Right lobe of liver (tissue), 6 donors: ENCODE data around the gene A2ML1. TPM values are rescaled to one million over a fixed set of nuclear protein-coding genes. Genes with fewer than 3 reads are reported as not detected.
"Not testable (repeated sequence)": the region's sequence is repeated elsewhere in the genome, so short reads cannot be mapped to it uniquely, and the experiment has no call there.

ENCODE experiments used
- ATAC-seq, 4 donors: fragments of 200-7000 bp; cut with Tn5 transposase; one replicate each; pipeline ENCODE4 v1.9.1; 2020; ENCODE audit warnings: mild to moderate bottlenecking in 4 of 4, moderate library complexity in 4 of 4
- DNase-seq, 3 donors: peaks; one replicate each; pipeline ENCODE4 v3.0.0-alpha.2; 2020
- H3K27ac ChIP-seq, 3 donors: fragments of 200-600 bp; one replicate each; pipeline ENCODE4 v1.8.0; 2022
- H3K27me3 ChIP-seq, 2 donors: fragments of 200-600 bp; one replicate each; pipeline ENCODE4 v1.8.0; 2022
- H3K36me3 ChIP-seq, 4 donors: fragments of 200-600 bp; sonication (generic) in 1 of 4; one replicate each; pipeline versions ENCODE4 v1.5.1 to v1.8.0; 2017 to 2022; ENCODE audit warnings: control low read depth in 1 of 4
- H3K4me1 ChIP-seq, 4 donors: fragments of 200-600 bp; sonication (generic) in 1 of 4; one replicate each; pipeline versions ENCODE4 v1.5.1 to v1.8.0; 2017 to 2022; ENCODE audit warnings: control low read depth in 1 of 4
- H3K4me3 ChIP-seq, 3 donors: fragments of 200-600 bp; one replicate each; pipeline ENCODE4 v1.8.0; 2022
- H3K9me3 ChIP-seq, 4 donors: fragments of 200-600 bp; sonication (generic) in 1 of 4; one replicate each; pipeline versions ENCODE4 v1.5.1 to v1.8.0; 2017 to 2022; ENCODE audit warnings: control low read depth in 1 of 4
- POLR2A ChIP-seq: fragments of 450-650 bp; IDR thresholded peaks from one replicate; pipeline ENCODE4 v1.6.1; 2017; ENCODE audit warnings: antibody characterized with exemption, mild to moderate bottlenecking
- WGBS: methylation state at CpG from one replicate; pipeline ENCODE4 v1.1.6; 2018; ENCODE audit warnings: low coverage, low lambda C conversion rate; ENCODE audit not compliant: insufficient coverage; ENCODE audit errors: missing lambda C conversion rate; 5-methylcytosine and 5-hydroxymethylcytosine counted together
- intact Hi-C, 2 donors: fragments of 100-400 bp; cut with DNase I; formaldehyde crosslinking; loops; one replicate each; pipeline versions ENCODE4 v1.11.2 to v1.14.1; 2022
- total RNA-seq, 6 experiments: library from RNA; depleted of rRNA in 2 of 6; stranded (reverse); fragments of >200 nt in 2 of 6; fragmentation: NEBNext Ultra II Directional in 3 of 6; extraction: Animal tissue kit (Norgen Biotek cat#: 25700) in 3 of 6; gene quantifications; one replicate each; pipeline versions ENCODE4 v1.1.0 to v1.2.4, GENCODE V29; 2016 to 2023
- TF ChIP-seq, protein P1 (sequence below), 4 donors: fragments of 200-600 bp in 3 of 4; fragments of 450-650 bp in 1 of 4; IDR thresholded peaks; one replicate each; pipeline versions ENCODE4 v1.5.1 to v1.8.0; 2016 to 2022; ENCODE audit warnings: antibody characterized with exemption in 4 of 4, mild to moderate bottlenecking in 2 of 4
- donor health status: DM: no; HTN: yes; CAD: no.
- donor health status: DM: no; HTN: no; CAD: no.
- donor health status: DM: no; HTN: no; CAD: no.
- donor health status: DM: no; HTN: yes; CAD: no.
- donor health status: DM: no; HTN: yes; CAD: no.

The A2ML1 gene
- total RNA-seq, 6 experiments from 2014 or later = 0.07 TPM; not detected in 5

DNA sequence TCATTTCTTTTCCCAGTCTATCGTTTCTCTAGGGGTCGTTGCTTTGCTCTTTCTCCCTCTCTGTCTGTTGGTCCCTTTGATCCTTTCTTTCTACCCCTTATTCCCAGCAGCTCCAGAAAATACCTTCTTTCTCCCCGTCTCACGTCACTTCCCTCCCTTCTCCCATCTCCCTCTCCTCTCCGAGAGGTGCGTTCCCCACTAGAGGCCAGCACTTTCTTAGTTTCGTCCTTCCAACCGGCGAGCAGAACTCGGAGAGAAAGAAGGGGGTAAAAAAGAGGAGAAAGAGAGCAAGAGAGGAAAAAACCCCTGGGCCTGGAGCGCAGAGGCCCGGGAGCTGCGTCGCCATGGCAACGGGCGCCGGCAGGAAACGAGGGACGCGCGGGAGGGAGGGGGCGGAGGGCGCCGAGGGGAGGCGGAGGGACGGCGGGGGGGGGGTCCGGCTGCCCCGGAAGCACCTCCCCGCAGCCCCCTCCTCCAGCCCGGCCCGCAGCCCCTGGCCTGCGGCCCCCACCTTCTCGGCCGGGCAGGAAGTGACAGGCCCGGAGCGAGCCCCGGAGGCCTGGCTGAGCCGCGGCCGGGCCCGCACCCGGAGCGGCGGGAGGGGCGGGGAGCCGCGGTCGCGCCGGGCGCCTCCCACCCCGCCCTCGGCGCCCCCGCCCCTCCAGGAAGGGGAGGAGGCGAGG is 91.8 kb downstream of the A2ML1 start, which contains the start of gene PHC1:
Gene PHC1 (plus strand): TSS at position 477 of the 683 bp plus-strand sequence. CDS start 3,169 bp downstream, outside the sequence.
- ATAC-seq = peak; percentile 78 to 82 (median 81)
- Histone ChIP-seq H3K27ac (peak within 1 kb of the TSS in 2 of 3 donors; percentile 36 to 55), H3K4me3 (peak within 1 kb of the TSS; percentile 57 to 73 (median 71))
- WGBS = 1% methylated on average over 19 of the region's 57 CpGs
- intact Hi-C loops, H3K36me3 ChIP-seq, H3K9me3 ChIP-seq, H3K27me3 ChIP-seq, H3K4me1 ChIP-seq: not testable (repeated sequence)
- DNase-seq = peak; percentile 81 to 87 (median 82)
- TF ChIP-seq, protein P1, sequence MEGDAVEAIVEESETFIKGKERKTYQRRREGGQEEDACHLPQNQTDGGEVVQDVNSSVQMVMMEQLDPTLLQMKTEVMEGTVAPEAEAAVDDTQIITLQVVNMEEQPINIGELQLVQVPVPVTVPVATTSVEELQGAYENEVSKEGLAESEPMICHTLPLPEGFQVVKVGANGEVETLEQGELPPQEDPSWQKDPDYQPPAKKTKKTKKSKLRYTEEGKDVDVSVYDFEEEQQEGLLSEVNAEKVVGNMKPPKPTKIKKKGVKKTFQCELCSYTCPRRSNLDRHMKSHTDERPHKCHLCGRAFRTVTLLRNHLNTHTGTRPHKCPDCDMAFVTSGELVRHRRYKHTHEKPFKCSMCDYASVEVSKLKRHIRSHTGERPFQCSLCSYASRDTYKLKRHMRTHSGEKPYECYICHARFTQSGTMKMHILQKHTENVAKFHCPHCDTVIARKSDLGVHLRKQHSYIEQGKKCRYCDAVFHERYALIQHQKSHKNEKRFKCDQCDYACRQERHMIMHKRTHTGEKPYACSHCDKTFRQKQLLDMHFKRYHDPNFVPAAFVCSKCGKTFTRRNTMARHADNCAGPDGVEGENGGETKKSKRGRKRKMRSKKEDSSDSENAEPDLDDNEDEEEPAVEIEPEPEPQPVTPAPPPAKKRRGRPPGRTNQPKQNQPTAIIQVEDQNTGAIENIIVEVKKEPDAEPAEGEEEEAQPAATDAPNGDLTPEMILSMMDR (IDR thresholded peaks at IDR 0.05) = peak in 3 of 4 donors; percentile 8 to 29 (median 24)

DNA sequence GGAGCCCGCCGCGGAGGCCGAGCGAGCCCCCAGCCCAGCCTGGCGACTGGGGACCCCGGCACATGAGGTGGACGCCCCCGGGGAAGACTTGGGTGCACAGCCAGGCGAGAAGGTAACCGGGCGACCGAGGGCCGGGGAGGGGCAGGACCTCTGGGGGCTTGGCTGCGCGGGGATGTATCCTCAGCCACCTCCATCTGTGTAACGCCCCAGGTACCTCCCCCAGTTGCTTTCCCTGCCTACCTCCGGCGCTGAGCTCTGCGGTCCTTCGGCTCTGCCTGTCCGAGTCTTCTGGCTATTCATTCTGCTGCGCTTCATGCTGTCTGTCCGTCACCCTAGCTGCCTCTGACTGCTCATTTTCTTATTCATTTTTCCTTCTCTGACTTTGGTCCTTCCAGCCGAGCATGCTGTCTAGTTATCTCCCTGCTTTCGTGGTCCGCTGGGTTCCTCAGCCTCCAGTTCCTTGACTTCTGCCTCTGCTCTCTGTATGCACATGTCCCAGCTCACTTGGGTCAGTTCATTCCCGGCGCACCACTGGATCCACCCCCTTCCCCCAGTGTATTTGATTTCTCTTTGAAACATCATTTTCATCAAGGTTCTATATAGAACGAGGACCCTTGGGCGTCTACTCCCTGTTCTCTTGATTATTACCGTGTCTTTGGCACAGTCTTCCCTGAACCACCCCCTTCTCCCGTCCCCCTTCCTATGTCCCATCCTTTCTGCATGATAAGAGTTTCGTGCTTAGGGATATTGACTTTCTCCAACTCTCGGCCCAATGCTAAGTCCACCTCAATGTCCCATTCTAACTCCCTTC is 92.5 kb downstream of the A2ML1 start:
- H3K9me3 ChIP-seq = no peaks in the 10 kb centered on the region
- TF ChIP-seq, protein P1 (IDR thresholded peaks at IDR 0.05) = no peak
- no peak for TF ChIP-seq POLR2A
- no peaks in the 10 kb centered on the region for H3K27me3 ChIP-seq
- DNase-seq = peak; percentile 64 to 71 (median 69)
- H3K4me1 ChIP-seq = no peaks in the 10 kb centered on the region
- H3K27ac ChIP-seq = peak overlapping the region in 2 of 3 donors; percentile 32 to 34
- ATAC-seq = peak; percentile 83 to 95 (median 89)
- peak overlapping the region; percentile 57 to 73 (median 71) for H3K4me3 ChIP-seq
- intact Hi-C loops = no loop called here
- no peaks in the 10 kb centered on the region for H3K36me3 ChIP-seq
- WGBS = 6% methylated on average over 18 of the region's 35 CpGs

DNA sequence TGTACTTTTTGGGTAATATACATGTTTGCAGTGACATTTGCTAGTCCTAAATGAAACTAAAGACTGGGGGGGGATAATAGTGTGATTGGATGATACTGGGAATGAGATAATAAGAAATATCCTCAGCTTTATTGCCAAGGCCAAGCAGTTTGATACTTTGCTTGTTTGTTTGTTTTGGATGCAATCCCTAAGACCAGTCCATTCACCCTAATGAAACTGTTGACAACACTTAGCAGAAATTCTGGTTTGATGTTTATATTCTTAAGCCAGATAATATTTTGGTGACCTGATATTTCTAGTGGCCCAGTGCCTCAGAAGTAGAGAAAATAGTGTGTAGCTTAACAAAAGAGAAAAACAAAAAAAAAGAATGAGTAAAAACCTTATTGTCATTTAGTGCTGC is 93.7 kb downstream of the A2ML1 start:
- no peak for ATAC-seq
- intact Hi-C loops = no loop called here

DNA sequence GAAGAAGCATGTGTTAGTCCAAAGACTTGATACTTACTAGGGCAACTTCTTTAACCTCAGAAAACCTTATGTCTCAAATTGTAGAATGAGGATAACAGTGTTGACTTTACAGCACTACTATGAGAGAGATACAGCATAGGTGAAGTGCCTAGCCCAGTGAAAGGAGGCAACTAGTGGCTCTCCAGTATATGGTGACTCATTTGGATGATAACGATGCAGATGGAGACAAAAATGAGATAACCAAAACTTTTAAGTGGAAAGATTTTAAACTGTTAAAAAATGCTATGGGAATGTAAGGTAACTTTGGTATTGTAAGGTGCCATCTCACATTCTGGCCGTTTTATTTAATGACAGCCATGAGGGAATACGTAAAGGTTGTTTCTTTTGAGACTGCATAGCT is 94.6 kb downstream of the A2ML1 start:
- DNase-seq (no peak), ATAC-seq (no peak)
- no peaks in the 10 kb centered on the region for H3K36me3 ChIP-seq
- 78% methylated on average over 3 of the region's 3 CpGs for WGBS
- no peak overlapping the region for H3K27ac ChIP-seq
- H3K4me1 ChIP-seq = no peaks in the 10 kb centered on the region
- H3K9me3 ChIP-seq = no peaks in the 10 kb centered on the region
- intact Hi-C loops = no loop called here
- no peak overlapping the region for H3K4me3 ChIP-seq
- no peak for TF ChIP-seq POLR2A
- TF ChIP-seq, protein P1 (IDR thresholded peaks at IDR 0.05) = no peak
- H3K27me3 ChIP-seq = no peaks in the 10 kb centered on the region

More for the DNA sequence above, 93.7 kb downstream of the A2ML1 start:
- no peaks in the 10 kb centered on the region for H3K4me1 ChIP-seq
- H3K4me3 ChIP-seq = no peak overlapping the region
- no peak for DNase-seq
- H3K36me3 ChIP-seq = no peaks in the 10 kb centered on the region
- no peak overlapping the region for H3K27ac ChIP-seq
- no peaks in the 10 kb centered on the region for H3K9me3 ChIP-seq
- TF ChIP-seq, protein P1 (IDR thresholded peaks at IDR 0.05) = no peak
- no peak for TF ChIP-seq POLR2A
- H3K27me3 ChIP-seq = no peaks in the 10 kb centered on the region
